GM19238 (cell line): ENCODE measurements around the gene COX8C.

ENCODE experiments used
- DNase-seq: peaks from one replicate; pipeline ENCODE4 v3.0.0; 2011; ENCODE audit warnings: low spot score; ENCODE audit not compliant: insufficient read length

Gene COX8C, protein sequence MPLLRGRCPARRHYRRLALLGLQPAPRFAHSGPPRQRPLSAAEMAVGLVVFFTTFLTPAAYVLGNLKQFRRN

GRCh38 chr14:93346926-93347721 lies at the start of gene COX8C:
TSS of gene COX8C (plus strand) at chr14:93347182. CDS start at chr14:93347269, 87 bp downstream.
- DNase-seq: no peak

- DNase-seq: no peak
These were observed 47.6 kb upstream of the COX8C start for GRCh38 chr14:93299416-93299815.

GRCh38 chr14:93299866-93300265 lies 47.1 kb upstream of the COX8C start:
- DNase-seq: no peak

DNA sequence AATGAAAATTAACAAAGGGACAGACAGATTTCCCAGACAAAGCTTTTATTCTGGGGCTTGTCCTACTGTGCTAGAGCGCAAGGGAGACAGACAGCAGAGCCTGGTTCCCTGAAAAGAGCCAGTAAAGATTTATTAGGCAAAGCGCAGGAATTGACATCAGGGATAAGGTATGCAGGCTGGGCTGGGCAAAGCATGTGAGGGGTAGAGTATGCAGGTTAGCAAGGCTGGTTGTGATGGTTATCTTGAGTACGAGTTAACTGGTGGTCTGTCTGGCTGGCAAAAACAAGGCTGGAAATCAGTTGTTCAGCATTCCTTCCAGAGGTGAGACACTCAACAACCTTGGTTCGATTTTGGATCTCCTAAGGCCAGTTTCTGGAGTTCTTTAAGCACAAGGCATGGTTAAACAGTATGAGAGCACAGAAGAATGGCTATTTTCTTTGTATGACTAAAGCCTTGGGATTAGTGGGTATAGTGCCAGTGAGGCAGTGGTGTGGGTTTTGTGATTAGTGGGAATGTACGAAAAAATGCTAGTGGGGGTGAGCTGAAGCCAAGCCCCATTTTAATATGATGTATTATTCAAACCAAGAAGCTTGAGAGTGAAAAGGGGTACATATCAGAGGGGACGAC lies 45.0 kb upstream of the COX8C start:
- DNase-seq: no peak

DNA sequence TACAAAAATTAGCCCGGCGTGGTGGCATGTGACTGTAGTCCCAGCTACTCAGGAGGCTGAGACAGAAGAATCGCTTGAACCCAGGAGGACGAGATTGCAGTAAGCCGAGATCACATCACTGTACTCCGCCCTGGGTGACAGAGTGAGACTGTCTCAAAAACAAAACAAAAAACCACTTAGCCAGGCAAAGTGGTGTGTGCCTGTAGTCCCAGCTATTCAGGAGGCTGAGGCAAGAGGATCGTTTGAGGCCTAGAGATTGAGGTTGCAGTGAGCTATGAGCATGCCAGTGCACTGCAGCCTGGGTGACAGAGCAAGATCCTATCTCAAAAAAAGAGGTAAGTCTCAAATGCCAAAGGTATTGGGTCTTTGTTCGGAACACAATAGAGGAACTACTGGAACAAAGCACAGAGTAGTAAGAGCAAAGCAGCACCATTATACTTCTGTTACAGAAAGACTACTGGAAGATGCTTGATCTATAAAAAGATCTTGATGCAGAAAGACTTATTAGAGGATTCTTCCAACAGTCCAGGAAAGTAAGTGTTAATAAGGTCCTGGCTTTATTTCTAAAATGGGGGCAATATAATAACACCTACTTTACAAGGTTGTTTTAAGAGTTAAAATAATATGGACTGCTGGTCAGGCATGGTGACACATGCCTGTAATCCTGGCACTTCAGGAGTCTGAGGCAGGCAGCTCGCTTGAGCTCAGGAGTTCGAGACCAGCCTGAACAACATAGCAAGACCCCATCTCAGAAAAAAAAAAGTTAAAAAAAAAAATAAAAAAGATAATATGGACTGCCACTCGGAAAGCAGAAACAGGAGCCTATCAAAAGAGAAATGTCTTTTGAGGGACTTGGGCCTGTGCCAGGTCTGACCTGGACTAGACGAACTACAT lies 44.0 kb upstream of the COX8C start:
- DNase-seq: no peak

DNA sequence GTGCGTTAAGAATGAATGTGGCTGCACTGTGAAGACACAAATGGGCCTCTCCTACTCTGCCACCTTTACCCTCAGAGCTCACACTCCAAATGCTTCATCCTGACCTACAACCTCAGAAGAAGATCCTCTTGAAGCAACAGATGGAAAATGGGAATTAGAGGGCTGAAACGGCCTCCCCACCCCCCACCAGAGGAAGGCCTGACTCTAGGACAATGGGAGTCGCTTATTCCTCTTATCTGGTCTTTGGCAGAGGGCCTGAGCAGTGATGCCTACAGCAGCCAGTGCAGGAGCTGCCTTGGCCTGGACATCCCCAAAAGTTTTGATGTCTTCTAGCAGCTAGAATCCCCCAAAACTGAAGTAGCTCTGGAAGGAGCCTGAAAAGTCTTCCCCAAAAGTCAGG lies 43.3 kb upstream of the COX8C start:
- no peak for DNase-seq

- no peak for DNase-seq
These were observed 42.2 kb upstream of the COX8C start for GRCh38 chr14:93304771-93305170.

- DNase-seq: no peak
These were observed 41.1 kb upstream of the COX8C start for GRCh38 chr14:93305725-93306418.

GRCh38 chr14:93306812-93307211 lies 40.2 kb upstream of the COX8C start:
- DNase-seq: no peak

DNA sequence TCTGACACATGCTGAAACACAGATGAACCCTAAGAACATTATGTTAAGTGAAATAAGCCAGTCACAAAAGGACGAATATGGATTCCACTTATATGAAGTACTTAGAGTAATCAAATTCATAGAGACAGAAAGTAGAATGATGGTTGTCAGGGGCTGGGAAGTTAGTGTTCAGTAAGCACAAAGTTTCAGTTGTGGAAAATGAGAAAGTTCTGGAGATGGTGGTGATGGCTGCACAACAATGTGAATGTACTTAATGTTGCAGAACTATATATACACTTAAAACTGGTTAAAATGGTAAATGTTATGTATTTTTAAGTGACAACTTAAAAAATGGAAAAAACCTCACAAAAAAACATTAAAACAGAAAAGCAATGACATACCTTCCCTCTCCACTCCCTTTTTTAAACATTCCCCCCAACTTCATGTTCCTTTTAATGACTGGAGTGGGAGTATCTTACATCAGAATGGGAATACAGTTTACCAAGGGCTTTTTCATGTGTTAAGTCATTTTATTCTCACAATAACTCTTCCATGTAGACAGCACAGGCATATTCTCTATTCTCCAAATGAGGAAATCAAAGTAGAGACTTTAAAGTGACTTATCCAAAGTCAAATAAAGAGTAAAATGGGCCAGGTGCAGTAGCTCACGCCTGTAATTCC lies 38.2 kb upstream of the COX8C start:
- no peak for DNase-seq

- DNase-seq: no peak
These were observed 37.5 kb upstream of the COX8C start for GRCh38 chr14:93309427-93309966.

- no peak for DNase-seq
These were observed 35.9 kb upstream of the COX8C start for GRCh38 chr14:93311082-93311481.

DNA sequence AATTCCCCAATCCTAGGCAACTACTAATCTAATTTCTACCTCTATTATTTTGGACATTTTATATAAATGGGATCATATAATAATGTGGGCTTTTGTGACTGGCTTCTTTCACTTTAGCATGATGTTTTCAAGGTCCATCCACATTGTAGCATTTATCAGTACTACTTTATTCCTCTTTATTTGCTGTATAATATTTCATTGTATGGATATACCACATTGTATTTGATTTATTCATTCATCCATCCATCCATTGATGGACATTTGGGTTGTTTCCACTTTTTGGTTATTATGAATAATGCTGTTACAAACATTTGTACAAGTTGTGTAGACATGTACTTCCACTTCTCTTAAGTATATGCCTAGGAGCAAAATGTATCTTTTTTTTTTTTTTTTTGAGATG lies 31.4 kb upstream of the COX8C start:
- no peak for DNase-seq

- DNase-seq: no peak
These were observed 30.3 kb upstream of the COX8C start for GRCh38 chr14:93316716-93317115.

GRCh38 chr14:93317210-93317874 lies 29.6 kb upstream of the COX8C start:
- no peak for DNase-seq

GRCh38 chr14:93317875-93318807 lies 28.8 kb upstream of the COX8C start:
- DNase-seq: no peak

- no peak for DNase-seq
These were observed 28.1 kb upstream of the COX8C start for GRCh38 chr14:93318927-93319326.

GRCh38 chr14:93319494-93319893 lies 27.5 kb upstream of the COX8C start:
- DNase-seq: no peak

DNA sequence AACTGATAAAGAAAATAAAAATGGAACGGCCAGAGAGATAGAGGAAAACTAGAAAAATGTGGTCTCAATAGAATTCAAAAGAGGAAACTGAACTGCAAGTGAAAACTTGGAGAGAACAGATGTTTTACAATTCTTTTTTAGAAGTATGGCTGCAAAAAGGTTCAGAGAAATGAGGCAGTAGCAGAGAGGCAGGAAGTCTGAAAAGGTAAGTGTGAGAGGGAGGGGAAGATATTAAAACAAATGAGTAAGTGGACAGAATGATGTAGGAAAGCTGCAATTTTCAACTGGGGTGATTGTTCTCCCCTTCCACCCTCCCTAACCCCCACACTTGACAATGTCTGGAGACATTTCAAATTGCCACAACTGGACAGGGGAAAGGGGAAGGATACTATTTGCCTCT lies 27.0 kb upstream of the COX8C start:
- no peak for DNase-seq
